ENCODE measurements around the gene SLC43A2.
"Not testable (repeated sequence)": the region's sequence is repeated elsewhere in the genome, so short reads cannot be mapped to it uniquely, and the experiment has no call there.

Gene SLC43A2

DNA sequence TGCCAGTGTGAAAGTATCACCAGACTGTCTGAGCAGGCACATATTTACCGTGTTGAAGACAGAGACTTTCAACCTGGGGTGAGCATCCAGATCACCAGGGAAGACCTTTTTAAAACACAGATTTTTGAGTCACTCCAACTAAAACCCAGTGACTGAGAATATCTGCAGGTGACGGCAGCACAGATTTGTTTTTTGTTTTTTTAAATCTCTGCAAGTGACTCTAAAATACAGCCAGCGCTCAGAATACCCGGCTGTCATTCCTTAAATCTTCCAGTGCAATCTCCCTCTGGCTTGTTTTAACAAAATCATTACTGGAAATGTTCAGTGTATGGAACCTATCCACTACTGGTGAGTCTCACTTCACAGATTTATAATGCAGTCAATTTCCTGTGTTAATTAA is 92.9 kb downstream of the SLC43A2 start:
- no peak for DNase-seq (ENCODE audit: low read depth)

DNA sequence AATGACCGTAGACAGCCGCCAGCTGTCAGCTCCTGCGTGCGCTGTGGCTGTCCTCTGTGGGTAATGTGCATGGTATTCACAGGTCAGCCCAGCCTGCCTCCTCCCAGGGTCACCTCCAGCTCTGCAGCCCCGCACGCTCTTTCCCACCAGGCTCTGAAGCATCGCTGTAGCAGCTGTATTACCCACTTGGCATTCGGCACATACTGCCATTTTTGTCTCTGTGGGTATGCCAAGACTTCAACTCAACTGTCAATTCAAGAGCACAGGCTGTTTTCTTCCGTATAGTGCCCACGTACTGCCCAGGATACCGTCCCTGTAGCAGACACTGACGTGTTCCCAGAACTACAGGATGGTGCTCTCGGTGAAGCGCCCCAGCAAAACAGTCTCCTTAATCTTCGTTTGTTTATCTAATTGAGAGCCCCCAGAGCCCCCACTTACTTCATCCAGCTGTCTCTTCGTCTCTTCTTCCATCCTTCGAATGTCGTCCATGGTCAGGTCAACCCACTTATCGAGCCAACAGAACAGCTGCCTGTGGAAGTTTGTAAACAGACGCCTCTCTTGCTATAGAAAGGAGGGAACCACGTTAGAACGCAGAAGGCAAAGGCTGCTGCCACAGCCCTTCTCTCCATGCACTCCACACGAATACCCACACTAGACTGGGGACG is 94.8 kb downstream of the SLC43A2 start:
- no peak for DNase-seq (ENCODE audit: low read depth)

DNA sequence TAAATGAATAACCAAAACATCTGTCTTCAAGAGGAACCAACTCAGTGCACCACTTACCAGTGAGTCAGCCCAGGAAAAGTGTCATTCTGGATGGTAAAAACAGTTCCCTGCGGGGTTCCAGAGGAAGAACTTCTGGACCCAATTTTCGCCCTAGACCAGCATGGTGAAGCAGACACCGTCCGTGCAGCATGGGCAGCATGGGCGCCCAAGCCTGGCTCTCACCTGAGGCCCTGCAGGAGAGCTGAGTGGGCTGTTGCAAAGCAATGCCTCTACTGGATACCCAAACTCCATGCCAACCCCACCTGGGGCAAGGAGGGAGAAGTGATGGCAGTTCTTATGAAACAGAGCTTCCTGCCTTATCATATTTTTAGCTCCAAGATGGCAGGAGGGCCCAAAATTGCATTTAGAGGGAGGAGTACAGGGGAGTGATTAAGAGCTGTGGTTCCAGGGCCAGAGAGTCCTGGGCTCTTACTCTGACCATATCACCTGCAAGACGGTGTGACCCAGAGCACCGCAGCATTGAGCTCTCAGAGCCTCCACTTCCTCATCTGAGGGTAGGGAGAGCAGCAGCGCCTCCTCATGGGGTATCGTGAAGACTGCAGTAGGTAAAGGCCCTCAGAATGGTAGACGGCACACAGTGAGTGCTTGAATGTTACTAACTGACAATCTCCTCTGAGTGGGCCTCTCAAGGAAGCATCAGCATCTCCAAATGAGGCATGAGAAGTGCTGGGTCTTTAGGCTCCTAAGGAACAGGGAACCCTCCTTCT is 95.6 kb downstream of the SLC43A2 start:
- peak; percentile 24 for DNase-seq (ENCODE audit: low read depth)

DNA sequence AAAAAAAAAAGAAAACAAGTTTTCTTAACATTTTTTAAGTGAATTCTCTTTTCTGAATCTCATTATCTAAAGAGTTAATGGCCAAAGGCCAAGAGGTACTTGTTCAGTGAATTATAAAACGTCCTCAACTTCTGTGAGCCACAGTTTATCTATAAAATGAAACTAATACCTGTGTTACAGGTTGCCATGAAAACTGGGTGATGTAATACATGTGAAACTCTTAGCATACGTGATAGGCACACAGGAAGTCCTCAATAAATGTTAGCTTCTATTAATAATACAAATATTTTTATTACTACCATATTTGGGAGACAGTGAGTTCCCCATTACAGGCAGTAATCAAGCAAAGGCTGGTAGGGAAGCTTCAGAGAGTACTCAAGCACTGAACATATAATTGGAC is 98.8 kb downstream of the SLC43A2 start:
- no peak for DNase-seq (ENCODE audit: low read depth)

DNA sequence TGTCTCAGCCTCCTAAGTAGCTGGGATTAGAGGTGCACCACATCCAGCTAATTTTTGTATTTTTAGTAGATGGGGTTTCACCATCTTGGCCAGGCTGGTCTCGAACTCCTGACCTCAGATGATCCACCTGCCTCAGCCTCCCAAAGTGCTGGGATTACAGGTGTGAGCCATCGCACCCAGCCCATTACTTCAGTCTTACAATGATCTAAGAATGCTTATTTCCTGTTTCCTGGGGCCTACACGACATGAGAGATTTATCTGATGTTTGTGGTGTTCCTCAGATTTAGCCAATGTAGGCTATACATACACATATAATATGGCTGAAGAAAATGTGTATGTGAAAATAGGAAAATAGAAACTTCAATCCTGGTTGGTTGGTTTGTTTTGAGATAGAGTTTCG is 101.8 kb downstream of the SLC43A2 start:
- DNase-seq (ENCODE audit: low read depth) = not testable (repeated sequence)

DNA sequence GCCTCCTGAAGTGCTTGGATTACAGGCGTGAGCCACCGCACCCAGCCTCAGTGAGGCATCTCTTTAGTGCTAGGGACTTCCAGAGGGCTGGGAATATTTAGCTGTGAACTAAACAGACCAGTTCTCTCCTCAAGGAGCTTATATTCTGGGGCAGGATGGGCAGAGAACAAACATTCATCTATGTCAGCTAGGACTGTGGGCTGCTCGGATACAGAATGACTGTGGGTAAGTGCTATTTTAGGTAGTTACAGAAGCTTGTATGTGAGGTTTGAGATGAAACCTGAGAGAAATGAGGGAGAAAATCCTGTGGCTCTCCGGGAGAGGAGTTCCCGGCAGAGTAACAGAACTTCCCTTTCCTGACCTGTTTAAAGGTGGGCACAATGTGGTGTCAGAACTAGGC is 106.0 kb downstream of the SLC43A2 start:
- no peak for DNase-seq (ENCODE audit: low read depth)

DNA sequence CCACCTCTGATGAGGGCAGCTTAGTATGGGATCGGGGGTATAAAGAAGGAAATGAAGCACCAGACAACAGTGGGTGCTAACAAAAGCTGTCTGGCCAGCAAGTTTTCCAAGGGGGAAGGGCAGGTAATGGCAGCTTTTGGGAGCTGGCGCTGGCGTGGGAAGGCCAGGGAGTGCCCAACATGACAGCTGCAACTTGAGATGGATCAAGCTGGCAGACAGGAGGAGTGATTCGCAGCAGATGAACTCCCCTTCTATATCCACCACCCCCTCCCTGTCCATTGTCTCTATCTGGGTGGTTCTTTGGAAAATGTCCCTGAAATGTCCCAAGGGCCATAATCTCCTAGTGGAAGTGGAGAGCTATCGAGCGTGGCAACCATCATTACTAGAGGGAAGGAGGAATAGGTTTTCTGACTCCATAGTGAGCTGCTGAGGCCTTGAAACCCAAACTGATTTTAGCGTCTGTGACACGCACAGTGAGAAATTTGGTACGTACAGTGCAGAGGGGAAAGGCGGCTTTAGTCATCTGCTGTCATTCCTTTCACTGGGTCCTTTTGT is 107.5 kb downstream of the SLC43A2 start:
- no peak for DNase-seq (ENCODE audit: low read depth)

DNA sequence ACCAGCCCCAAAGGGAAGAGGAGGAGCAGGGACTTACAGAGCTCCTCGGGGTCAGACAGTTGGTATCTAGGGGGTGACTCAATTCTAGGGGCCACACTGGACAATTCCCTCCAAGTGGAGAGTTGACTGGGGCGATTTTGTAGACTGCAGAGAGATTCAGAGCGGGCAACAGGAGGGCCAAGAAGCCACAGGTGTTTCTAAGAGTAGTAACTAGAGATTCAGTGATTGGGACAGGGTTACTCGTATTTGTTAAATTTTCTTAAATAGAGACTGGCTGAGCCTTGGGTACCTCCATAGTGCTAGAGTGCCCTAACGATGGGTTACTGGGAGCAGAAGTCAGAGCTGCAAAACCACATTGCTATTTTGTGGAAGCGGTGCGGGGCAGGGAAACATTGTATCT is 109.0 kb downstream of the SLC43A2 start:
- no peak for DNase-seq (ENCODE audit: low read depth)
